Measurements from ENCODE around the gene SEC62. TPM values are rescaled to one million over a fixed set of nuclear protein-coding genes. Genes with fewer than 3 reads are reported as not detected.

Gene SEC62
- total and polyA plus RNA-seq, 9 of the 15 experiments (the other 6 are each of a cell fraction or from before 2014, with no cell fraction given) = 34.5 to 152 (median 51.8) TPM

Other genes with a start within 250 kb of the SEC62 start
Only the 7 nearest of the 9 such genes appear.
- gene ACTRT3, start 197.2 kb upstream of the SEC62 start, total RNA-seq (2014; rRNA removed) = 0.12 TPM in 1 of 2 replicates, not detected in the other
- 0.11 TPM in 1 of 2 replicates, not detected in the other for gene ACTRT3, start 197.2 kb upstream of the SEC62 start, total RNA-seq (2014; rRNA removed; fragmentation: Illumina TruSeq; extraction: Trizol)
- 0.07 and 0.11 TPM in 2 replicates for gene ACTRT3, start 197.2 kb upstream of the SEC62 start, total RNA-seq (2015; rRNA removed; fragmentation: Illumina TruSeq; extraction: Trizol)
- not detected in 2 replicates for gene ACTRT3, start 197.2 kb upstream of the SEC62 start, total RNA-seq (2021)
- gene ACTRT3, start 197.2 kb upstream of the SEC62 start, polyA plus RNA-seq (2011; rRNA removed) = 0.04 and 0.06 TPM in 2 replicates
- gene ACTRT3, start 197.2 kb upstream of the SEC62 start, polyA plus RNA-seq (2014; fragmentation: Illumina TruSeq; extraction: Trizol) = 0.06 and 0.10 TPM in 2 replicates
- not detected for gene ACTRT3, start 197.2 kb upstream of the SEC62 start, polyA plus RNA-seq (2014; fragmentation: Nextera tagmentation; extraction: Ambion mirVana)
- not detected in 2 replicates for gene ACTRT3, start 197.2 kb upstream of the SEC62 start, polyA plus RNA-seq (2014; rRNA removed)
- gene MYNN, start 193.4 kb upstream of the SEC62 start, total RNA-seq (2014; rRNA removed) = 10.4 and 11.1 TPM in 2 replicates
- gene MYNN, start 193.4 kb upstream of the SEC62 start, total RNA-seq (2014; rRNA removed; fragmentation: Illumina TruSeq; extraction: Trizol) = 21.3 TPM in 2 replicates
- gene MYNN, start 193.4 kb upstream of the SEC62 start, total RNA-seq (2015; rRNA removed; fragmentation: Illumina TruSeq; extraction: Trizol) = 20.0 and 21.5 TPM in 2 replicates
- 12.3 and 13.6 TPM in 2 replicates for gene MYNN, start 193.4 kb upstream of the SEC62 start, total RNA-seq (2021)
- 23.1 and 27.8 TPM in 2 replicates for gene MYNN, start 193.4 kb upstream of the SEC62 start, polyA plus RNA-seq (2011; rRNA removed)
- 14.3 and 16.7 TPM in 2 replicates for gene MYNN, start 193.4 kb upstream of the SEC62 start, polyA plus RNA-seq (2014; fragmentation: Illumina TruSeq; extraction: Trizol)
- gene MYNN, start 193.4 kb upstream of the SEC62 start, polyA plus RNA-seq (2014; fragmentation: Nextera tagmentation; extraction: Ambion mirVana) = 10 to 100 TPM; 25.0 to 35.7 TPM
- 11.8 and 13.4 TPM in 2 replicates for gene MYNN, start 193.4 kb upstream of the SEC62 start, polyA plus RNA-seq (2014; rRNA removed)
- not detected in 2 replicates for gene LRRIQ4, start 153.9 kb upstream of the SEC62 start, total RNA-seq (2014; rRNA removed)
- gene LRRIQ4, start 153.9 kb upstream of the SEC62 start, total RNA-seq (2014; rRNA removed; fragmentation: Illumina TruSeq; extraction: Trizol) = not detected in 2 replicates
- not detected in 2 replicates for gene LRRIQ4, start 153.9 kb upstream of the SEC62 start, total RNA-seq (2015; rRNA removed; fragmentation: Illumina TruSeq; extraction: Trizol)
- gene LRRIQ4, start 153.9 kb upstream of the SEC62 start, total RNA-seq (2021) = not detected in 2 replicates
- gene LRRIQ4, start 153.9 kb upstream of the SEC62 start, polyA plus RNA-seq (2011; rRNA removed) = not detected in 2 replicates
- not detected in 2 replicates for gene LRRIQ4, start 153.9 kb upstream of the SEC62 start, polyA plus RNA-seq (2014; fragmentation: Illumina TruSeq; extraction: Trizol)
- not detected for gene LRRIQ4, start 153.9 kb upstream of the SEC62 start, polyA plus RNA-seq (2014; fragmentation: Nextera tagmentation; extraction: Ambion mirVana)
- gene LRRIQ4, start 153.9 kb upstream of the SEC62 start, polyA plus RNA-seq (2014; rRNA removed) = not detected in 2 replicates
- gene LRRC34, start 153.9 kb upstream of the SEC62 start, total RNA-seq (2014; rRNA removed) = not detected in 2 replicates
- gene LRRC34, start 153.9 kb upstream of the SEC62 start, total RNA-seq (2014; rRNA removed; fragmentation: Illumina TruSeq; extraction: Trizol) = not detected in 2 replicates
- gene LRRC34, start 153.9 kb upstream of the SEC62 start, total RNA-seq (2015; rRNA removed; fragmentation: Illumina TruSeq; extraction: Trizol) = not detected in 2 replicates
- gene LRRC34, start 153.9 kb upstream of the SEC62 start, total RNA-seq (2021) = not detected in 2 replicates
- gene LRRC34, start 153.9 kb upstream of the SEC62 start, polyA plus RNA-seq (2011; rRNA removed) = not detected in 2 replicates
- gene LRRC34, start 153.9 kb upstream of the SEC62 start, polyA plus RNA-seq (2014; fragmentation: Illumina TruSeq; extraction: Trizol) = not detected in 2 replicates
- gene LRRC34, start 153.9 kb upstream of the SEC62 start, polyA plus RNA-seq (2014; fragmentation: Nextera tagmentation; extraction: Ambion mirVana) = under 1 TPM; 0.17 to 0.30 TPM
- not detected in 2 replicates for gene LRRC34, start 153.9 kb upstream of the SEC62 start, polyA plus RNA-seq (2014; rRNA removed)
- not detected in 2 replicates for gene LRRC31, start 96.9 kb upstream of the SEC62 start, total RNA-seq (2014; rRNA removed)
- gene LRRC31, start 96.9 kb upstream of the SEC62 start, total RNA-seq (2014; rRNA removed; fragmentation: Illumina TruSeq; extraction: Trizol) = not detected in 2 replicates
- gene LRRC31, start 96.9 kb upstream of the SEC62 start, total RNA-seq (2015; rRNA removed; fragmentation: Illumina TruSeq; extraction: Trizol) = not detected in 2 replicates
- gene LRRC31, start 96.9 kb upstream of the SEC62 start, total RNA-seq (2021) = not detected in 2 replicates
- not detected in 2 replicates for gene LRRC31, start 96.9 kb upstream of the SEC62 start, polyA plus RNA-seq (2011; rRNA removed)
- not detected in 2 replicates for gene LRRC31, start 96.9 kb upstream of the SEC62 start, polyA plus RNA-seq (2014; fragmentation: Illumina TruSeq; extraction: Trizol)
- not detected for gene LRRC31, start 96.9 kb upstream of the SEC62 start, polyA plus RNA-seq (2014; fragmentation: Nextera tagmentation; extraction: Ambion mirVana)
- gene LRRC31, start 96.9 kb upstream of the SEC62 start, polyA plus RNA-seq (2014; rRNA removed) = not detected in 2 replicates
- gene SAMD7, start 55.2 kb upstream of the SEC62 start, total RNA-seq (2014; rRNA removed) = not detected in 2 replicates
- gene SAMD7, start 55.2 kb upstream of the SEC62 start, total RNA-seq (2014; rRNA removed; fragmentation: Illumina TruSeq; extraction: Trizol) = not detected in 2 replicates
- not detected in 2 replicates for gene SAMD7, start 55.2 kb upstream of the SEC62 start, total RNA-seq (2015; rRNA removed; fragmentation: Illumina TruSeq; extraction: Trizol)
- not detected in 2 replicates for gene SAMD7, start 55.2 kb upstream of the SEC62 start, total RNA-seq (2021)
- not detected in 2 replicates for gene SAMD7, start 55.2 kb upstream of the SEC62 start, polyA plus RNA-seq (2011; rRNA removed)
- not detected in 2 replicates for gene SAMD7, start 55.2 kb upstream of the SEC62 start, polyA plus RNA-seq (2014; fragmentation: Illumina TruSeq; extraction: Trizol)
- gene SAMD7, start 55.2 kb upstream of the SEC62 start, polyA plus RNA-seq (2014; fragmentation: Nextera tagmentation; extraction: Ambion mirVana) = not detected
- not detected in 2 replicates for gene SAMD7, start 55.2 kb upstream of the SEC62 start, polyA plus RNA-seq (2014; rRNA removed)
- gene GPR160, start 71.2 kb downstream of the SEC62 start, total RNA-seq (2014; rRNA removed) = 6.0 and 8.3 TPM in 2 replicates
- gene GPR160, start 71.2 kb downstream of the SEC62 start, total RNA-seq (2014; rRNA removed; fragmentation: Illumina TruSeq; extraction: Trizol) = 9.1 and 9.6 TPM in 2 replicates
- gene GPR160, start 71.2 kb downstream of the SEC62 start, total RNA-seq (2015; rRNA removed; fragmentation: Illumina TruSeq; extraction: Trizol) = 7.8 and 9.5 TPM in 2 replicates
- gene GPR160, start 71.2 kb downstream of the SEC62 start, total RNA-seq (2021) = 5.0 and 6.6 TPM in 2 replicates
- gene GPR160, start 71.2 kb downstream of the SEC62 start, polyA plus RNA-seq (2011; rRNA removed) = 6.8 and 8.7 TPM in 2 replicates
- gene GPR160, start 71.2 kb downstream of the SEC62 start, polyA plus RNA-seq (2014; fragmentation: Illumina TruSeq; extraction: Trizol) = 9.9 and 10.5 TPM in 2 replicates
- gene GPR160, start 71.2 kb downstream of the SEC62 start, polyA plus RNA-seq (2014; fragmentation: Nextera tagmentation; extraction: Ambion mirVana) = 1 to 10 TPM; 1.3 to 1.5 TPM
- 5.1 and 6.0 TPM in 2 replicates for gene GPR160, start 71.2 kb downstream of the SEC62 start, polyA plus RNA-seq (2014; rRNA removed)